Superior temporal gyrus (tissue), 1 donor: Measurements from ENCODE around the gene COX4I1.
A peak's percentile ranks its signal among the peaks of the same experiment; 100 is the strongest.

Source experiments
- DNase-seq: peaks from one replicate; pipeline ENCODE4 v3.0.0-alpha.2; 2016; ENCODE audit errors: extremely low spot score

The COX4I1 gene

GRCh38 chr16:85840801-85841200, 41.3 kb downstream of the COX4I1 start:
- DNase-seq = no peak

GRCh38 chr16:85842435-85842834, 42.9 kb downstream of the COX4I1 start:
- DNase-seq = no peak

GRCh38 chr16:85842848-85843247, 43.4 kb downstream of the COX4I1 start:
- DNase-seq = no peak

GRCh38 chr16:85843471-85844168, 44.1 kb downstream of the COX4I1 start:
- DNase-seq = no peak

GRCh38 chr16:85844169-85844481, 44.6 kb downstream of the COX4I1 start:
- no peak for DNase-seq

- DNase-seq = no peak
Measured at GRCh38 chr16:85844786-85845185, 45.3 kb downstream of the COX4I1 start.

- no peak for DNase-seq
Measured at GRCh38 chr16:85845266-85845665, 45.8 kb downstream of the COX4I1 start.

GRCh38 chr16:85846461-85846860, 47.0 kb downstream of the COX4I1 start:
- DNase-seq = no peak

- DNase-seq = no peak
Measured at GRCh38 chr16:85847036-85847435, 47.5 kb downstream of the COX4I1 start.

GRCh38 chr16:85847681-85848601, 48.4 kb downstream of the COX4I1 start:
- no peak for DNase-seq

- no peak for DNase-seq
Measured at GRCh38 chr16:85848986-85849385, 49.5 kb downstream of the COX4I1 start.

- no peak for DNase-seq
Measured at GRCh38 chr16:85849388-85849787, 49.9 kb downstream of the COX4I1 start.

GRCh38 chr16:85850344-85850880, 50.9 kb downstream of the COX4I1 start:
- DNase-seq = no peak

GRCh38 chr16:85851034-85851785, 51.7 kb downstream of the COX4I1 start:
- DNase-seq = no peak

- DNase-seq = peak; percentile 34
Measured at GRCh38 chr16:85853547-85854545, 54.4 kb downstream of the COX4I1 start.

- DNase-seq = no peak
Measured at GRCh38 chr16:85854935-85855334, 55.4 kb downstream of the COX4I1 start.

GRCh38 chr16:85856079-85856478, 56.6 kb downstream of the COX4I1 start:
- no peak for DNase-seq

GRCh38 chr16:85856585-85856984, 57.1 kb downstream of the COX4I1 start:
- no peak for DNase-seq
